ENCODE measurements around the gene FBXO38. TPM values are rescaled to one million over a fixed set of nuclear protein-coding genes. Genes with fewer than 3 reads are reported as not detected.
A peak's percentile ranks its signal among the peaks of the same experiment; 100 is the strongest.

The FBXO38 gene
- total and polyA plus RNA-seq, 2 of the 4 experiments (the other 2 are of a cell fraction) = 14.9 to 70.1 TPM

GRCh38 chr5:148385094-148385493 is 1.3 kb downstream of the FBXO38 start:
- H3K9ac ChIP-seq (ENCODE audit: low read depth, low read length) = no peak overlapping the region
- H3K56ac ChIP-seq (ENCODE audit: extremely low read depth, insufficient read depth, low read length) = no peak overlapping the region
- H3K27me3 ChIP-seq (ENCODE audit: control insufficient read depth, insufficient read depth, low read length) = no peaks in the 10 kb centered on the region
- peak overlapping the region; percentile 100 for H3K4me2 ChIP-seq (ENCODE audit: low read depth, low read length)
- H2BK15ac ChIP-seq (ENCODE audit: low read depth, low read length) = 0 out of 3 replicates have a peak overlapping the region, but pooled peaks have one; percentile 20
- BruUV-seq (replicated peaks) = no TSS peak
- H2BK5ac ChIP-seq (ENCODE audit: low read depth, low read length, poor library complexity, severe bottlenecking) = peak overlapping the region; percentile 45
- H3K79me1 ChIP-seq (ENCODE audit: low read depth in 1 of 2, low read length in 2 of 2) = peaks cover 33 to 45% of the 10 kb centered on the region in 2 experiments
- no peaks in the 10 kb centered on the region for H3K36me3 ChIP-seq (ENCODE audit: control insufficient read depth, insufficient read depth, low read length)
- dilution Hi-C loops (cut with HindIII; ENCODE audit: low sequenced_read_pairs, unreplicated experiment) (no loop called here), in situ Hi-C loops (cut with MboI; ENCODE audit: low sequenced_read_pairs) (no loop called here), intact Hi-C loops (cut with micrococcal nuclease) (loop anchor here (5.0 kb wide), 1 partner anchor 727 kb away; no protein-coding TSS in a partner anchor)
- no peak overlapping the region for H3K18ac ChIP-seq (ENCODE audit: low read depth, low read length)
- H2AK5ac ChIP-seq (ENCODE audit: low read depth, low read length) = no peak overlapping the region
- no peaks in the 10 kb centered on the region for H3K9me3 ChIP-seq (ENCODE audit: control insufficient read depth, insufficient read depth, low read length)
- no peak overlapping the region for H4K91ac ChIP-seq (ENCODE audit: insufficient read depth, low read depth, low read length)
- H3K4ac ChIP-seq (ENCODE audit: low read depth, low read length) = no peak overlapping the region
- no peak for ATAC-seq (ENCODE audit: low read depth)
- peak overlapping the region; percentile 30; the same call in 1 of the 2 replicates for H2BK120ac ChIP-seq (ENCODE audit: low read depth, low read length)
- ChIA-PET CTCF (no interaction called here), POLR2A (ENCODE audit: unreplicated experiment) (no interaction called here)
- no CpG with 5 or more reads among the region's 1 CpG for WGBS, 2 experiments (ENCODE audit: extremely low coverage in 2 of 2, insufficient read length in 1 of 2)
- H2BK20ac ChIP-seq (ENCODE audit: low read depth, low read length) = no peak overlapping the region
- no peak overlapping the region; a peak in 1 of 4 replicates for H4K8ac ChIP-seq (ENCODE audit: low read depth in 2 of 2, low read length in 2 of 2)
- no peak overlapping the region for H3K14ac ChIP-seq (replicated peaks; ENCODE audit: low read depth, low read length)
- DNase-seq = no peak
- no peak for TF ChIP-seq SMC3 (IDR thresholded peaks at IDR 0.05; ENCODE audit: low read depth, low read length)
- TF ChIP-seq RFX5 (IDR thresholded peaks at IDR 0.05; ENCODE audit: low read depth, low read length) = no peak
- TF ChIP-seq NFE2L2 (IDR thresholded peaks at IDR 0.05; ENCODE audit: low read depth, low read length) = no peak
- TF ChIP-seq RAD21 (IDR thresholded peaks at IDR 0.05; ENCODE audit: low read length) = no peak
- no peak for TF ChIP-seq RCOR1 (IDR thresholded peaks at IDR 0.05; ENCODE audit: insufficient replicate concordance, low read length)
- TF ChIP-seq CTCF (conservative IDR thresholded peaks at IDR 0.05; ENCODE audit: low read depth, low read length) = no peak
- no peak for TF ChIP-seq BHLHE40 (IDR thresholded peaks at IDR 0.05; ENCODE audit: low read depth, low read length)
- no peak for TF ChIP-seq USF2 (IDR thresholded peaks at IDR 0.05; ENCODE audit: low read depth, low read length)
- TF ChIP-seq CHD1 (IDR thresholded peaks at IDR 0.05; ENCODE audit: low read depth, low read length) = no peak
- no peak for TF ChIP-seq ELK1 (IDR thresholded peaks at IDR 0.05; ENCODE audit: borderline replicate concordance, low read depth, low read length)
- no peak for TF ChIP-seq POLR2A (IDR thresholded peaks at IDR 0.05; ENCODE audit: low read depth, low read length)
- no peak for TF ChIP-seq CEBPB (IDR thresholded peaks at IDR 0.05; ENCODE audit: low read depth, low read length)
- no peak for TF ChIP-seq MAZ (IDR thresholded peaks at IDR 0.05; ENCODE audit: borderline replicate concordance, low read depth, low read length)
- no peak for TF ChIP-seq FOS (IDR thresholded peaks at IDR 0.05; ENCODE audit: low read depth, low read length)
- no peak for TF ChIP-seq MAFK (IDR thresholded peaks at IDR 0.05; ENCODE audit: low read depth, low read length)
- TF ChIP-seq MXI1 (IDR thresholded peaks at IDR 0.05; ENCODE audit: borderline replicate concordance, low read depth, low read length) = no peak
- H3K9me1 ChIP-seq (ENCODE audit: insufficient read depth, low read length) = peaks cover 13% of the 10 kb centered on the region; the same call in 1 of the 2 replicates
- no peak overlapping the region for H2AK9ac ChIP-seq (replicated peaks; ENCODE audit: low read depth, low read length, poor library complexity)
- peaks cover 17% of the 10 kb centered on the region; the same call in 1 of the 2 replicates for H4K20me1 ChIP-seq (ENCODE audit: insufficient read depth, low read length)
- peak overlapping the region; percentile 98; the same call in 1 of the 2 replicates for H3K23ac ChIP-seq (ENCODE audit: low read depth, low read length)
- no peak overlapping the region for H4K5ac ChIP-seq (ENCODE audit: low read depth, low read length)
- peaks cover 7% of the 10 kb centered on the region for H3K4me1 ChIP-seq (ENCODE audit: control insufficient read depth, insufficient read depth, low read length)
- H2AFZ ChIP-seq (replicated peaks; ENCODE audit: low read length, poor library complexity) = no peak overlapping the region
- H3K27ac ChIP-seq (ENCODE audit: insufficient read depth, low read length) = no peak overlapping the region
- H3K4me3 ChIP-seq (ENCODE audit: insufficient read depth, low read depth, low read length) = no peak overlapping the region

All from IMR-90 (cell line).